Astrocyte of the spinal cord (primary cell): ENCODE measurements around the gene NAA25.
"Not testable (repeated sequence)": the region's sequence is repeated elsewhere in the genome, so short reads cannot be mapped to it uniquely, and the experiment has no call there.

ENCODE experiments used
- DNase-seq: peaks from one replicate; pipeline ENCODE4 v3.0.0; 2011; ENCODE audit warnings: low read depth, low spot score
- H3K4me3 ChIP-seq: 2 replicates; pipeline ENCODE4 v1.5.1; 2011; ENCODE audit warnings: low read depth, mild to moderate bottlenecking, low read length, moderate library complexity
- in situ Hi-C: cut with HindIII; loops from 2 replicates; pipeline ENCODE4 v1.10.0; 2017; ENCODE audit warnings: low sequenced_read_pairs
- TF ChIP-seq, protein P1 (sequence below): IDR thresholded peaks from 2 replicates; pipeline ENCODE4 v1.5.1; 2012; ENCODE audit warnings: low read depth, mild to moderate bottlenecking, low read length, inconsistent platforms

NAA25 gene

DNA sequence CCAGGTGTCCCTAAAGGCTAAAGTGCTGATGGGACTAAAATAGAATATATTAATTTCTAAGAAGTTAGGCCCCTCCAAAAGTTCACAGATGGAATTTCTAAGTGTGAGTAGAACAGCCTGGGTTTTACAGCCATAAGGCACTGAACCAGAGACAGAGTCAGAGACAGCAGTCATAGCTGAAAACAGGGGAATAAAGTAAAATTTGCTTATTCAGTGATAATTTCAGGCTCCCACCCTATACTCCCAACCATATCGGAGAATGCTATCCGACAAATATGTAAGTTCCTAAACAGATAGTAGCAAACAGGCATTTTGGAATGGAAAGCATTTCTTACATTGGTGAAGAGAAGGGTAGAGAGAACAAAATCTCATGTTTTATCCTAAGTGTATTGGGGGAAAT lies 45.3 kb downstream of the NAA25 start:
- DNase-seq = no peak
- H3K4me3 ChIP-seq = no peak overlapping the region
- in situ Hi-C loops = no loop called here
- TF ChIP-seq, protein P1, sequence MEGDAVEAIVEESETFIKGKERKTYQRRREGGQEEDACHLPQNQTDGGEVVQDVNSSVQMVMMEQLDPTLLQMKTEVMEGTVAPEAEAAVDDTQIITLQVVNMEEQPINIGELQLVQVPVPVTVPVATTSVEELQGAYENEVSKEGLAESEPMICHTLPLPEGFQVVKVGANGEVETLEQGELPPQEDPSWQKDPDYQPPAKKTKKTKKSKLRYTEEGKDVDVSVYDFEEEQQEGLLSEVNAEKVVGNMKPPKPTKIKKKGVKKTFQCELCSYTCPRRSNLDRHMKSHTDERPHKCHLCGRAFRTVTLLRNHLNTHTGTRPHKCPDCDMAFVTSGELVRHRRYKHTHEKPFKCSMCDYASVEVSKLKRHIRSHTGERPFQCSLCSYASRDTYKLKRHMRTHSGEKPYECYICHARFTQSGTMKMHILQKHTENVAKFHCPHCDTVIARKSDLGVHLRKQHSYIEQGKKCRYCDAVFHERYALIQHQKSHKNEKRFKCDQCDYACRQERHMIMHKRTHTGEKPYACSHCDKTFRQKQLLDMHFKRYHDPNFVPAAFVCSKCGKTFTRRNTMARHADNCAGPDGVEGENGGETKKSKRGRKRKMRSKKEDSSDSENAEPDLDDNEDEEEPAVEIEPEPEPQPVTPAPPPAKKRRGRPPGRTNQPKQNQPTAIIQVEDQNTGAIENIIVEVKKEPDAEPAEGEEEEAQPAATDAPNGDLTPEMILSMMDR = no peak

DNA sequence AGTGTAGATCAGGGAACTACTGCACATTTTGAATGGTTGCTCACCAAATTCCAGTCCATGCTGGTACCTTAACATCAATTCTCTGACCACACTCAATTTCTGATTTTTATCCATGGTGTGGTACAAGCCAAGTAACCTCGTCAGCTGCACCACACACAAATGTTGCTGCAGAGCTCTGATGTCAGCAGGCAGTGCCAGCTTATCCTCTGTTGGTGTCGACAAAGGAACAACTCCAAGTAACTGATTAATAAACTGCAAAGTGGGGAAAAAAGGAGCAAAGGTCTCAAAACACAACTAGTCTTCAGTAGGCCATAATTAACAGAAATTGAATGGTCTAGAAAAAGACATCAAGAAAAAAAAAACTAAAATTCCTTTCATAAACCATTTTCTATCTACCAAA lies 47.4 kb downstream of the NAA25 start:
- no peak overlapping the region for H3K4me3 ChIP-seq
- no peak for DNase-seq
- in situ Hi-C loops = no loop called here
- TF ChIP-seq, protein P1 = no peak

DNA sequence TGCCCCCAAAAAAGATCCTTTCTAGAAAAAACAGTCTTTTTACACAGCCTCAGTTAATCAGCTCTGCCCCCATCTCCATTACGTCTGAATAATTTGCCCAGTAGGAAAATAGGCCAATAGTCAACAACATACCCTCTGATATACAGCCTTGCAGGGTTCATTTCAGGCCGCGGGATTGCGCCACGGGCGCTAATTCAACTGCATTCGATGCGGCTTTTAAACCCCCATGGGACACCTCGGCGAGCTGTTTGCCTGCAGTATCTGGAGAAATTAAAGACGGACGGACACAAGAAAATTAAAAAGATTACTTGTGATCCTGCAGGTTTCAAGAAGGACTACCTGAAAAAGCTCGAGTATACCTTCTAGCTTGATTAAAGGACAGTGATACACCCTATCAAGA lies 59.2 kb downstream of the NAA25 start:
- no peak overlapping the region for H3K4me3 ChIP-seq
- no peak for DNase-seq
- in situ Hi-C loops = no loop called here
- TF ChIP-seq, protein P1 = no peak

DNA sequence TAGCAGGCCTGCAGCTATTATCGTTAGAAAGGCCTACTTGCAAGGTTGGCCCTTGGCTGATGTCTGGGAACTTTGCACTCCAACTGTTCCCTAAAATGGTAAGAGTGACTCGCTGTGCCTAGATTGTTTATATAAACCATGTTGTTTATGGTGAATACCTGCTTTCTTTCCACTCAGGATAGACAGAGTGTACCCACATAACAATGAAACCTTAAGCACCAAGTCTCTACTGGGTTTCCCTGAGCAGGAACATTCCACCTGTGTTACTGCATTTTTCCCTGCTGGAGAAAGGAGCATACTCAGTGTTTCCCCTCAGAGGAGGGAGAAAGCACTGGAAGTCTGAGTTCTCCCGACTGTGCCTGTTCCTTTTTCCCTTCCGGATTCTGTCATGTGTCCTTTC lies 62.6 kb downstream of the NAA25 start:
- no peak overlapping the region for H3K4me3 ChIP-seq
- TF ChIP-seq, protein P1 = no peak
- DNase-seq = no peak
- in situ Hi-C loops = no loop called here

DNA sequence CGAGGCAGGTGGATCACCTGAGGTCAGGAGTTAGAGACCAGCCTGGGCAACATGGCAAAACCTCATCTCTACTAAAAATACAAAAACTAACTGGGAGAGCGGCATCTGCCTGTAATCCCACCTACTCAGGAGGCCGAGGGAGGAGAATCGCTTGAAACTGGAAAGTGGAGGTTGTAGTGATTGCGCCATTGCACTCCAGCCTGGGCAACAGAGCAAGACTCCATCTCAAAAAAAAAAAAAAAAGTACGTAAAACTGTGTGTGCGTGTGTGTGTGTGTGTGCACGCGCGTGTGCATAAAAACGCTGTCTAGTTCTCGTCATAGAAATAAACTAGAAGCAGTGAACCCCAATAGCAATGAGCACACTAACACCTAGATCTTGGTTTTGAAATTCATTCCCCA lies 72.0 kb downstream of the NAA25 start:
- DNase-seq, in situ Hi-C loops, H3K4me3 ChIP-seq: not testable (repeated sequence)

DNA sequence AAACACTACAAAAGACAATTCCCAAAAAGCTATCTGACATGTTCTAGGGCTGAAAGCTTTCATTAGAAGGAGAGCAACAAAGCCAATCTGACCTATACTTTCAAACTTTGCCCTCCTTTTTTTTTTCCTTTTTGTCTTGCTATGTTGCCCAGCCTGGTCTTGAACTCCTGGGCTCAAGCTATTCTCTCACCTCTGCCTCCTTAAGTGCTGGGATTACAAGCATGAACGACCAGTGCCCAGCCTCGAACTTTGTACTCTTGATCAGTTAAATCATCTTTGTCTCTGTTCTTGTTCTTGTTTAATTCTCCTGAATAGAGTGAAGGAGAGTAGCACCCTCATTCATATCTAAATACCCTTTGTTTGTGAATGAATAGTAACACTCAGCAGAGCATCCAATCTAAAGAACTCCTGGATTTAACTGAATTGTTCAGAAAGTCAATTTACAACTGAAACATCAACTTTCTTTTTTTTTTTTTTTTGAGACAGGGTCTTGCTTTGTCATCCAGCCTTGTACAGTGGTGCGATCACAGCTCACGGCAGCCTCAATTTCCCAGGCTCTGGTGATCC lies 73.3 kb downstream of the NAA25 start:
- in situ Hi-C loops = no loop called here
- H3K4me3 ChIP-seq = no peak overlapping the region
- DNase-seq = no peak
- TF ChIP-seq, protein P1 = no peak

DNA sequence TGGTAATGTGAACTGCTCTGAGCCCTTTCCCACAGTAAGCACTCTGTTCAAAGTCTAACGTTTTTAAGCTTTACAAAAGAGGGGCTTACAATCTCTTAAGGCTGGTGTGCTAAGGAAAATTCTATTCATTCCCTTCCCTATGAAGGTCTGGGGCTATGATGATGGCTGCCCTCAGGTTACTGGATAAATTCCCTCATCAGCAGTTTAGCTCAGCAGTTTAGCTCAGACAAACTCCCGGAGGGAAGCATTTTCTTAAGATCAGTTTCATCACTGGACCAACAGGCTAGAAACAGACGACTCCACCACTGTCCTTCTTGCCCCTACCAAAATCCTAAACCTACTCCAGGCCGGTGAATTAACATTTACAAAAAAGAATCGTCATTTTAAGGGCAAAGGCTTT lies 76.3 kb downstream of the NAA25 start:
- TF ChIP-seq, protein P1 = no peak
- in situ Hi-C loops = no loop called here
- H3K4me3 ChIP-seq = no peak overlapping the region
- DNase-seq = no peak
